Breast epithelium (tissue), 4 donors: ENCODE measurements around the gene BMAL2. TPM values are rescaled to one million over a fixed set of nuclear protein-coding genes. Genes with fewer than 3 reads are reported as not detected.

Source experiments
- DNase-seq, 2 donors: peaks; one replicate each; pipeline ENCODE4 v3.0.0-alpha.2; 2019; ENCODE audit warnings: low spot score in 2 of 2
- H3K27ac ChIP-seq, 2 donors: fragments of 200-600 bp; sonication (generic) in 1 of 2; one replicate each; pipeline ENCODE4 v1.5.1; 2016 to 2019; ENCODE audit warnings: mild to moderate bottlenecking in 1 of 2
- H3K27me3 ChIP-seq, 2 donors: fragments of 200-600 bp; sonication (generic) in 1 of 2; one replicate each; pipeline versions ENCODE4 v1.5.1 to v1.6.0; 2017 to 2019; ENCODE audit warnings: control low read depth in 1 of 2, mild to moderate bottlenecking in 1 of 2
- H3K36me3 ChIP-seq: fragments of 200-600 bp; one replicate; pipeline ENCODE4 v1.5.1; 2019
- H3K4me1 ChIP-seq, 2 donors: fragments of 200-600 bp; sonication (generic); one replicate each; pipeline ENCODE4 v1.5.1; 2016 to 2019; ENCODE audit warnings: control low read depth in 1 of 2
- H3K4me3 ChIP-seq, 3 donors: fragments of 200-600 bp; sonication (generic); 1 replicate in 2 of 3; 2 replicates in 1 of 3; pipeline ENCODE4 v1.5.1; 2016 to 2019; ENCODE audit warnings: mild to moderate bottlenecking in 3 of 3, moderate library complexity in 2 of 3
- H3K9me3 ChIP-seq, 2 donors: fragments of 200-600 bp; sonication (generic) in 1 of 2; one replicate each; pipeline ENCODE4 v1.5.1; 2016 to 2019; ENCODE audit warnings: control low read depth in 1 of 2
- CTCF ChIP-seq, 3 donors: fragments of 450-650 bp; IDR thresholded peaks; one replicate each; pipeline ENCODE4 v1.5.1; 2016 to 2017; ENCODE audit warnings: antibody characterized with exemption in 3 of 3, mild to moderate bottlenecking in 3 of 3, moderate library complexity in 3 of 3
- POLR2A ChIP-seq: fragments of 450-650 bp; IDR thresholded peaks from one replicate; pipeline ENCODE4 v1.6.1; 2016; ENCODE audit warnings: antibody characterized with exemption, mild to moderate bottlenecking, moderate library complexity
- POLR2AphosphoS5 ChIP-seq, 3 donors: sonication (generic); formaldehyde crosslinking; IDR thresholded peaks; one replicate each; pipeline ENCODE4 v1.6.1; 2017; ENCODE audit warnings: antibody characterized with exemption in 3 of 3
- intact Hi-C: fragments of 100-400 bp; cut with DNase I; formaldehyde crosslinking; loops from one replicate; pipeline ENCODE4 v1.15.1; 2023; ENCODE audit warnings: low total_unique reads
- total RNA-seq, 3 donors: library from RNA; depleted of rRNA; stranded (reverse); fragments of >200 nt; gene quantifications; one replicate each; pipeline ENCODE4 v1.1.0, GENCODE V29; 2016

BMAL2 gene
- 1 to 10 TPM; 1.3 to 2.4 (median 1.3) TPM for total RNA-seq

GRCh38 chr12:27332714-27333402 is at the start of gene BMAL2:
BMAL2 (plus strand) TSS chr12:27332836; CDS start chr12:27333073, 237 bp downstream.
- DNase-seq: no peak
- H3K9me3 ChIP-seq: no peaks in the 10 kb centered on the region
- H3K36me3 ChIP-seq: no peaks in the 10 kb centered on the region
- intact Hi-C loops: no loop called here
- H3K4me1 ChIP-seq: no peaks in the 10 kb centered on the region
- H3K27me3 ChIP-seq: no peaks in the 10 kb centered on the region
- peak within 1 kb of the TSS; percentile 62 to 76 (median 68) for H3K4me3 ChIP-seq
- TF ChIP-seq POLR2AphosphoS5 (IDR thresholded peaks at IDR 0.05) (no peak), POLR2A (no peak), CTCF (IDR thresholded peaks at IDR 0.05) (no peak)
- no peak within 1 kb of the TSS for H3K27ac ChIP-seq

GRCh38 chr12:27284021-27284420 is 48.6 kb upstream of the BMAL2 start:
- peak overlapping the region in 1 of 2 donors; percentile 10 for H3K27ac ChIP-seq
- no peaks in the 10 kb centered on the region for H3K36me3 ChIP-seq
- DNase-seq: no peak
- intact Hi-C loops: no loop called here
- TF ChIP-seq POLR2AphosphoS5 (IDR thresholded peaks at IDR 0.05): no peak
- TF ChIP-seq POLR2A: no peak
- no peak for TF ChIP-seq CTCF (IDR thresholded peaks at IDR 0.05)
- H3K4me1 ChIP-seq: no peaks in the 10 kb centered on the region
- H3K27me3 ChIP-seq: no peaks in the 10 kb centered on the region
- H3K9me3 ChIP-seq: no peaks in the 10 kb centered on the region
- H3K4me3 ChIP-seq: no peak overlapping the region

DNA sequence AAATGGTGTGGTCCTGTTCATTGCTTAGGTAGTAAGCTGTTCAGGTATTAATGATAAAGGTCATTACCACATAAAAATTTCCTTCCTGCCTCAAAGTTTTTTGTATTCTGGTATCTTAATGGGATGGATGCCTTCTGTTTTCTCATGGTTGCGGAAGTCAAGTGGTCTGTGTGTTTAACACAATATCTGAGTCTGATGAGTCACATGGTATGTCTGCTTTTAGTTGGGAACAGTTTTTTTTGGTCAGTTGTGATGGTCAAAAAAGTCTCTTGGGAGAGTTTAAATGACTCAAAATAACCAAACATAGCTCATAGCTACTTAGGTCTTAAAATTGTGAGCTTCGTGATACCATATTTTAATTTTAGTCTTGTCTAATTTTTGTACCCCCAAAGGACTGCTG is 47.9 kb upstream of the BMAL2 start:
- Histone ChIP-seq H3K4me3 (no peak overlapping the region), H3K36me3 (no peaks in the 10 kb centered on the region), H3K9me3 (no peaks in the 10 kb centered on the region), H3K4me1 (no peaks in the 10 kb centered on the region), H3K27me3 (no peaks in the 10 kb centered on the region), H3K27ac (peak overlapping the region; percentile 3 to 10)
- TF ChIP-seq CTCF (IDR thresholded peaks at IDR 0.05) (no peak), POLR2A (no peak), POLR2AphosphoS5 (IDR thresholded peaks at IDR 0.05) (no peak)
- no peak for DNase-seq
- intact Hi-C loops: no loop called here

GRCh38 chr12:27285403-27285802 is 47.2 kb upstream of the BMAL2 start:
- Histone ChIP-seq H3K4me3 (no peak overlapping the region), H3K4me1 (no peaks in the 10 kb centered on the region), H3K27ac (peak overlapping the region; percentile 3 to 10), H3K9me3 (no peaks in the 10 kb centered on the region), H3K27me3 (no peaks in the 10 kb centered on the region), H3K36me3 (no peaks in the 10 kb centered on the region)
- TF ChIP-seq POLR2A: no peak
- no peak for TF ChIP-seq CTCF (IDR thresholded peaks at IDR 0.05)
- TF ChIP-seq POLR2AphosphoS5 (IDR thresholded peaks at IDR 0.05): no peak
- intact Hi-C loops: no loop called here
- no peak for DNase-seq

DNA sequence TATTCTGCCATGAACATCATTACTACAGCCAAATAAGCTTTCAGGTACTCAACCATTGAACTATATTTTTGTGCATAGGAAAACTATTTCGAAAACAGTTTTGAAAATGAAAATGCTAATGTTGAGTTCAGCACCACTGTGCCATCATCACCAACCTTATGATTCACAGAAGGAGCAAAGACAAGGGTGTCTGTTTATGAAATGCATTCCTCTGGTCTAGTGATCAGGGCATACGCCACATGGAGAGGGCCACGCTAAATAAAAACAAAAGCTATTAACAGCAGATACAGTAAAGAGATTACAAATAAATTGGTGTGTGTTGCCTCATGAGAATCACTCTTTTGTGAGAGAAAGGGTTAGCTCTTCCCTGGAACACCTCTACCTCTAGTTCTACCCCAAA is 43.2 kb upstream of the BMAL2 start:
- no peaks in the 10 kb centered on the region for H3K27me3 ChIP-seq
- DNase-seq: no peak
- TF ChIP-seq POLR2A: no peak
- TF ChIP-seq CTCF (IDR thresholded peaks at IDR 0.05): no peak
- TF ChIP-seq POLR2AphosphoS5 (IDR thresholded peaks at IDR 0.05): no peak
- H3K27ac ChIP-seq: no peak overlapping the region
- intact Hi-C loops: no loop called here
- no peaks in the 10 kb centered on the region for H3K36me3 ChIP-seq
- H3K4me1 ChIP-seq: peaks cover 0 to 6% of the 10 kb centered on the region in 2 donors
- no peaks in the 10 kb centered on the region for H3K9me3 ChIP-seq
- no peak overlapping the region for H3K4me3 ChIP-seq
